HS-5 (cell line): Measurements from ENCODE around the gene GPC6.
"Not testable (repeated sequence)": the region's sequence is repeated elsewhere in the genome, so short reads cannot be mapped to it uniquely, and the experiment has no call there.

Experiments
- DNase-seq: peaks from one replicate; pipeline ENCODE4 v3.0.0-alpha.2; 2012; ENCODE audit warnings: low read depth

The GPC6 gene

DNA sequence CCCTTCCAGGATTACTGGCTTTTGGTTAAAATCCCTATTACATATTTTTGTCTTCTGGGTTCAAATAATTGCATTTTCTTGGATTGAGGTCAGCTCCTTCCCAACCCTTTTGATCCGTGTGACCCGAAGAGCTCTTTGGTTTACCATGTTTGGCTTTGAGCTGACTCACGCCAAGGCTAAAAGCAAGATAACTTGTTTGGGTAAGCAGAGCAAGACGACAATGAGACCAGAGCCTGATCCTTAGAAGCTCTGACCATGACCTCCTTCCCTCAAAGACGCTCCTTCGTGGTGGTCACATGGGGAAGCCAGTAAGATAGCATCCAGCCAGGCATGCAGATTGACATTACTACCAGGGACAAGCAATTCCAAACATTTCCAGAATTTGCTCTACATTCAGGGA is 1099.0 kb downstream of the GPC6 start:
- no peak for DNase-seq

DNA sequence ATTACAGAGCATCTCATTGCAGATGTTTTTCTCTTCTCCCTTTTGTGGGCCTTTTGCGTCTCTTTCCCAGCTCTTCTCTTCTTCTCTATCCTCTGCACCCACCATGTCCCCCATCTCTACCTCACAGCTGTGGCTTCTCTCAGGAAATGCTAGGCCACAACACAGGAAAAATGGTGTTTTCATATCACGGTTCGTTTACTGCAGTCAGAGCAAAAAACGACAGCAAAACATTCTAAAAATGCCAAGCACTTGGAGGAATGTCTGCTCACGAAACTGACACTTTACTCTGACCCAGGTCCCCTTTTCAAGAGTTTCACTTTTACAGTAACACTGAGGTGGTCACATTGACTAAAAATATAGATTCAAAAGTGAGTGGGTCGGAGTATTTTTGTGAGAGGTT is 1100.7 kb downstream of the GPC6 start:
- no peak for DNase-seq

DNA sequence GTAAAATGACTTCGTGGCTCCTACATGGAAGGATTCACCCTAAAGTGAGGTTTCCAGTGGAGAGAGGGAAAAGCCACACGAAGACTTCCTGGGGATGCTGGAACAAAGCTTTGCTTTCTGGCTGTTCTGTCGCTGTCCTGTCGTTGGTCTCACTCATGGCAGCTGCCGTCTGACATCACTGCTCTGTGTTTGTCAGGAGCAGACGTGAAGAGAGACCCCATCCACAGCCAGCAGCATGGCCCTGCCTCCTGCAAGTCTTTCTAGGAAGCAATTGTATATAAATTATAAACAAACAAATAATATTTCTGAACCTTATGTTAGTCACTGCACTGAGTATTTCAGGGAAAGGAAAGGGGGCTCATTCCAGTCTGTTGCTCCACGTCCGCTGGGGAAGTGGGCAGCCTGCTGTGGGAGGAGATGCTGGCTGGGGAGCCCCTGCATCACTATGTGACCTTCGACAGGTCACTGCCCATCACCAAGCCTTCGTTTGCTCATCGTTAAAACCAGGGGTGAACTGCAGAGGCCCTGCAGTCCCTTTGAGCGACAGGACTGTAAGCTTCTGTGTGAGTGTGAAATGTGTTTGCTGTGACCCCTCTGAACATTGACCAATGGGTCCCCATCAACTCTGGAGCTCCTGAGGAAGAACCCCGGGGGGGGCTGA is 1101.9 kb downstream of the GPC6 start:
- DNase-seq: no peak

DNA sequence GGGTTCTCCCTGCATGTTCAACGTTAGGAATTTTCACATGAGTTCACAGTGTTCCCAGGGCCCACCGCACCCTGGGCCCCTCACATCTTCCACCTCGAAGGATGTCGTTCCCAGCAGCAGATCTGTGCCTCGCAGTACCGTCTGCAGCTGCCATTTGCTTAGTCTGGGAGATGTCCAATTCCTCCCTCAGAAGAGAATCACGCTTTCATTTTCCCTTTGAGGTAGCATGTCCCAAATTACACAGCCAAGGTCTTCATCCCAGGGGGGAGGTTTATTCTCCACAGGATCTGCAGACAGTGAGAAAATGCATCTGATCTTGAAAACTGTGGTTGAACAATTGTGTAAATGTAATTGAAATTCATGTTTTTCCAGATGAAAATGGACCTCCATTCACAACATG is 1102.7 kb downstream of the GPC6 start:
- DNase-seq: no peak

DNA sequence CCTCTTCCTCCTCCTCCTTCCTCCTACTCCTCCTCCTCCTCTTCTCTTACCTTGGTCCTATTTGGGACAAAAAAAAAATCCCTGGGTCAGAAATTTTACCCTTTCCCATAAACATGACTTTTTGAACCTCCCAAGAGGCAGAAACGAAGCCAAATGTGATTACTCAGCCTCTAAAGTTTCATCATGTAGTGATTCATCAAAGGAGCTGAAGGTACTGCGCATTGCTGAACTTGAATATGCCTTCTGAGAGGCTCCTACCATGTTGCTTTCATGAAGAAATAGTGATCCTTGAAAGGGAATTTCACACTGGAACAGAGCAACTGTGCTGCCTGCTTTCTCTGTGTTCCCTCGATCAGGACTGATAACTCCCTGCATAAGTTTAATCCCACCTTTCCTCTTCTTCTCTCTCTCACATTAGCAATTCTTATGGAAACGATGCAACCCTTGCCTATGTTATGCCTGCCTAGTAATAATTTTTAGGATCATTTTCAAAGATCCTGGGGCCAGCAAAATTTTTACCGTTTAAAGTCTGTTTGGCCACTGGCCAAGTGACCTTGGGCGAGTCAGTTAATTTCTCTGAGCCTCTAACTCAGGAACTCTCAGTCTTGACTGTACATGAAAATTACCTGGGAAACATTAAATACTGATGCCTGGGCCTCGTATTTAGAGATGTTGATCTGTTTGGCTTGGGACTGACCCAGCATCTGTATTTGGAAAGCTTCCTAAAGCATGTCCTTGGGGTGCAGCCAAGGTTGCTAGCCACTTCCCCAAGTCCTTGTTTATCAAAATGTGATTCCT is 1103.3 kb downstream of the GPC6 start:
- peak; percentile 61 for DNase-seq

DNA sequence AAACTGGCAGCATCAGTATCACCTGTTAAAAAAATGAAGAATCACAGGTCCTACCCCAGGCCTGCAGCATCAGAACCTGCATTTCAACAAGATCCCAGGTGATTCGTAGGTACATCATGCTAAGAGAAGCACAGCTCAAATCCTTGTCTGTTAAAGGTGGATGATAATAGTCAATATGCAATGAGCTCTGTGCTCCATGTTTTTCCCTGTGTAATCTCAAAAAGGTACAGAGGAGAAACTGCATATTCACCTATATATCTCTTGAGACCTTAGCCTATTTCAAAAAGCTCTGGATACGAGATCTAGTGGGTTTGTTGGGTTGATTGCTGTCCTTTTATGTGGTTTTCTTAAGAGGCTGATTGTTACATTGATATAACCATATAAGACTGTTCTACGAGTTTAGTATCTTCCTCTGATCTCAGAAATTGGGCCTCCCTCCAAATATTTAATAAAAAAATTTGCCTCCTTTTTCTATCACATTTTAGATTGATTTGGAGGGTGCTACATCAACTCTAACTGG is 1104.0 kb downstream of the GPC6 start:
- no peak for DNase-seq

DNA sequence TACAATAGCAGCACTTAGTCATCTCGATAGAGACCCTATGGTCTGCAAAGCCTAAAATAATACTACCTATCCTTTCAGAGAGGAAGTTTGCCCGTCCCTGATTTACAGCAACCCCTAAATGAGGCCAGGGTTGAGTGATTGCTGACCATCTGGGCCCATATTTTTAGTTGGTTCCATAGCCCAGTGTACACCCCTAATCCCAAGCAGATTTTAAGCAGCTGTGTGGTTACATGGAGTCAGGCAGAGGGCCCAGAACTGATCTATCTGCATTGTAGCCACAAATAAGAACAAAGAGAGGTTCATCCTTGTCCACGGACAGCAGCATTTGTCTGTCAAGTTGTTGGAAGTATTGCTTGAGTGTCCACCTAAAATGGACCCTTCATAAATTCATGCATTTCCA is 1104.7 kb downstream of the GPC6 start:
- DNase-seq: no peak

DNA sequence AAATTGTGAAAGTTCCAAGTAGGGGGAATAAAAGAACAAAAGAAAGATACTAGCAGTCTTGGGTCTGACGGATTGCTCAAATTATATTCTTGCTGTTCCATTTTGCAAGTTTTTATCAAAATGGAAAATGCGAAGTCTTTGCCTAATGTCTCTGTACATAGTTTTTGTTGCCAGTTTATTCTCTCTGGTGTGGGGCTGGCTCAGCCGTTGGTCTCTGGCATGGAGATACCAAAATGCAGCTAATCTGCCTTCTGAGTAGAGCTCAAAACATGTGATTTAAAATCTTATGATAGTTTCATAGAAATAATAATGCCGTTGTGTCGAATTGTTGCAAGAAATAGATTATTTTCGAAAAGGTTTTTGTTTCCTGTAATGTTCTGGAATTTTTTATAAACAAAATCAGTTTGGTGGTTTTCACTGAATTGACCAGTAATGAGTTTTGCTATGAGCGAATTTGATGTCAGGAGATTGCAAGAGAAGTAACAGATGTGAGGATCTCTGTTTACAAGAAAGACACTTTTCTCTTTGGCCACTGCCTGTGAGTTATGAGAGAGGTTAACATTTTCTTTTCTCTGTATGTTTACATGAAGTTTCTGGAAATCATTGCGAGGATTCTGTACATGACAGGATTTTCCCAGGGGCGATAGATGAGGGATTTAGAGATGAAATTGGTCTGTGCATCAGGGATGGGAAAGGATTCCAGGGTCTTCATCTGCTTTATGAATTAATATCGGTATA is 1105.9 kb downstream of the GPC6 start:
- no peak for DNase-seq

DNA sequence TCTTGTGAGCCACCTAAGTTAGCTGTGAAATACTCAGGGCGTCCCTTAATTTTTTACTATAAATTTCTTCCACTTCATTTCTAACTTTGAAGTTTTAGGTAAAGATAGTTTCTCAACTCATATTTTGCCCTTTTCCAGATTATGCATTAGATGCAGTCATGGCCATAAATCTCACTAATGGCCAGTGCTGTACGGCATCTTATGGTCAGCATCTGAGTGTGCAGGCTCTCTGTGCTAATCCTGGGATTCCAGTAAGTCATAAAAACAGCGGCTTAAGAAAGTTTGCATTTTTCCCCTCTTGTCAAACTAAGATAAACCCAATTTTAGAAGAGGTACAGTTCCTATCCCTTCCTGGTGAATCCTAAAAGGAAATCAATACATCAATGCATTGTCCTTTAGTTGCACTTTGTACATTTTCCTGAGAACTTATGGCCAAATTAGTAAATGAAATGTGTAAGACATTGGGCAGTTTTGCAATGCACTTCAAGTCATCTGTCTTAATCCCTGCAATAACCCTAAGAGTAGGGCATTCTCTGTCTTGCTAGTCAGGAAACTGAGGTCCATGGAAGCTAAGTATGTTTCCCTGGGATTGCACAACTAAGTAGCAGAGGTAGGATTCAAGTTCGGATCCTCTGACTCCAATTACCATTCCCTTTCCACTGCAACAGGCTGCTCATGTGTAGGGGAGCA is 1106.7 kb downstream of the GPC6 start:
- DNase-seq: no peak

DNA sequence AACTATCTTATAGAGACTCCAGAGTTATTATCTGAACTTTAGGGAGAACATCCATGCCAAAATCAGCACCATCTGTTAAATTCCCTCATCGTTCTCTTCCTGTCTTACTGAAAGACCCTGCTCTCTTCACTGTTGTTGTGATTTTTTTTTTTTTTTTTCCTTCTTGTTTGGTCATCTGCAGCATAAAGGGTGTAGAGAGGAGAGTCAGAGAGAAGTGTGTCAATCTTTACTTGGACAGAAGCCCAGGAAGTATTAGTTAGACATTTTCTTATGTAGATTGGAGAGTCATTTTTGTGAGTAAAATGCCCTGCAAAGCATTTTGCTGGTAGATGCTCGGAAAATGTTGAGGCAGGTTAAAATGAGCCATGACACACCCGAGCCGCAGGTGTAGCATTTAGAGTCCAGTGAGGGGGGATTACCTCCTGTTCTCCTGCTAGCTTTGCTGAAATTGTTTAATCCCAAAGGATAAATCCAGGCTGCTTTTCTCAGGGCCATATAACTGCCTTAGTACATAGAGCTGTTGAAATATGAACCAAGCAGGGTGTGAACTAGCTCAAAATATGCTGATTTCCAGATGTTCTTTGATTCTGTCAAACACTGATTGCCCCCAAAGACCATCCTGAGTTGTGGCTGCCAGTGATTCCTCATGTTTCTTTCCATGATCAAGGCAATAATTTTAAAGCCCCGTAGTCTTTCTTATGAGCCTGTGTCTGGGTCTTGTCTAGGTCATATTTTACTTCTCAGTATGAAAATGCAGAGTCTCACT is 1109.3 kb downstream of the GPC6 start:
- DNase-seq: no peak

DNA sequence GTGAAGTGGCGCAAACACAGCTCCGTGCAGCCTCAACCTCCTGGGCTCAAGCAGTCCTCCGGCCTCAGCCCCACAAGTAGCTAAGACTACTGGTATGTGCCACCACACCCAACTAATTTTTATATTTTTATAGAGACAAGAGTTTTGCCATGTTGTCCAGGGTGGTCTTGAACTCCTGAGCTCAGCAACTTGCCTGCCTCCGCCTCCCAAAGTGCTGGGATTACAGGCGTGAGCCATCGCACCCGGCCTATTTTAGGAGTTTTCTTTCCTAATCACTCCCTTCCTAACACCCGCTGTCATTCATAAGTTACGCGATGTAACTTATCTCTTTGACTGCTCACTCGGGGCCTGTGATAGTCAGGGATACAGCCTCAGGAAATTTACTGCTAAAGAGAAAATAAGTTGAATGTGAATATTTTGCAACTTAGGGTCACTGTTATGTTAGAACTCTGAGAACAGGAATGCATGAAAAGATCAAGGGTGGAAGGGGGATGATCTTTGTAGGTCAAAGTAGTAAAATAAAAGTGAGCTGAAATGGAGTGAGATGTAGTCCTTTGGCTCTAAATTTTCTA is 1112.6 kb downstream of the GPC6 start:
- DNase-seq: no peak

DNA sequence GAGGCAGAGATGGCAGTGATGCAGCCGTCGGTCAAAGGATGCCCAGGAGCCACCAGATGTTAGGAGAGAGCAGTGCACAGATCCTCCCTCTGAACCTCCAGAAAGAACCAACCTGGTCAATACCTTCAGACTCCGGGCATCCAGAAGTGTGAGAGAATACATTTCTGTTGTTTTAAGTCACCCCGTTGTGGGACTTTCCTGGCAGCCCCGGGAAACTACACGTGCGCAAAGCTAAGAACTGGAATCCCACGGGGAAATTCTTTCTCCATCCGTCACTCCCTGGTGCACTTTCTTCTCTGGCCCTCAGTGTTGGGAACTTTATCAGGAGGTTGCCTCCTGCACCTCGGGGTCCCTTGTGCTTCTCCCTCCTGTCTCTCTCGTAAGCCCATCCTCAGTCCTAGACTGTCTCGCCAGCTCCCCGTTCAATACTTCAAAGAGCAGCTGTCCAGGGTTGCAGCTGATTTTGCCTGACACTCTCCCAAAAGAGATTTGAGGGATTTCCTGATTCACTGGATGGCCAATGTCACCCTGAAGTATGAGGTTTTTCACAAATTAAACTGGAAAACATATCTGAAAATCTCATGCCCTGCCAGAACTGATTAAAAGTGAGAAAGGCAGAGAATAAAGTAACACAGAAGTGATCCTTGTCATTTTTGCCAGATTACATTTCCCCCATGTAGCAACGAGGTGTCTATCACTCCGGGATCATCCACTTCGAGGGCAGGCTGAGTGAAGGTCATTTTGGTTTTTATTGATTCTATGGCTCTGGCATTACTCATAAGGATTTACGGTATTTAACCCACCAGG is 1116.0 kb downstream of the GPC6 start:
- DNase-seq: no peak

DNA sequence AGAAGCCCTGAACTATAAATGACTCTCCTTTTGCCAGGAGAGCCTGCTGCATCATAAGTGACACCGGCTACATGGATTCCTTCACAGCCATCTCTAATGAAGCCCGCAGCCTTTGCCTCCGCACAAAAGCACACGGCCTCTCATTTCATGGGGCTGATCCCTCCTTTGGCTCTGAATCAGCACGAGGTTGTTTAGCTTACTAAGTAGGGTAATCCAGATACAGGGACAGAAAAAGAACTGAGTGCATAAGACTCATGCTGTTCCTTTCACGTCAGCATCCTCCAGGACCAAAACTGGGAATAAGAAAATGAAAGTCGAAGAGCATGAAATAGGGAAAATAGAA is 1116.6 kb downstream of the GPC6 start:
- no peak for DNase-seq

DNA sequence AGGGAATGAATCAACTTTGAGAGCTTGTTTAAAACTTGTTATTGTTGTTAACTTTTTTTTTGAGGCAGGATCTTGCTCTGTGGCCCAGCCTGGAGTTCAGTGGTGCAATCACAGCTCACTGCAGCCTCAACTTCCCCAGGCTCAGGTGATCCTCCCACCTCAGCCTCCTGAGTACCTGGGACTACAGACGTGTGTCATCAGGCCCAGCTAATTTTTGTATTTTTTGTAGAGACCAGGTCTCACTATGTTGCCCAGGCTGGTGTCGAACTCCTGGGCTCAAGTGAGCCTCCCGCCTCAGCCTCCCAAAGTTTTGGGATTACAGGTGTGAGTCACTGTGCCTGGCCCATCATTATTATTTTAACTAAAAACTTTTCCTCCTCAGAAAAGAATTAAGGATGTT is 1117.1 kb downstream of the GPC6 start:
- not testable (repeated sequence) for DNase-seq

DNA sequence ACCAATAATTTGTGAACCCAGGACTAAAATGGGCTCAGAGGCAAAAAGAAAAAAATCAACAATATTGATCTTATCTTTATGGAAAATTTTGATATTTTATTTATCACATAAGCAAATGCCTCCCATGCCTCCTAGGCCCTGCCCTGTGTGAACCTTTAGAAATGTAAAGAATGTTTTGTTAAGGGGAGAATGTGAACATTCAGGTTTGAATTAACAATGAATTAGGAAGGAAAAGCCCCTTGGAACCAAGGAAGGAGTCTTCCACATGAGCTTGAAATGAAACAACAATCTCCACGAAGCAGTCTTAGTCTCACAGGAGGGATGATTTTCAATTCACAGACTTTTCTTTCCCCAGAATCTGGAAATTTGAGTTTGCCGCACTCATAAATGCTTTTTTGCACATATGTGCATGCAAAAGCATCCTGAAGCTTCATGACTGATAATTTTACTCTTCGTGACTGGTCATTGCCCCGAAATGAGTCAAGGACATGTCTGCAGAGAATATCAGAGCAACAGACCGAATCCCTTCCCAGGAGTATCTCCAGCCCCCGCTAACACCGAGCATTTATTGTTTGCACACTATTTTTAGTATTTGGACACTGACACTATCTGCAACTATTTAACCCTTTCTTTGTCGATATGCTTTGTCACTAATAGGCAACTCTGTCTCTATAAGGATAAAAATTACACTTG is 1117.7 kb downstream of the GPC6 start:
- no peak for DNase-seq

DNA sequence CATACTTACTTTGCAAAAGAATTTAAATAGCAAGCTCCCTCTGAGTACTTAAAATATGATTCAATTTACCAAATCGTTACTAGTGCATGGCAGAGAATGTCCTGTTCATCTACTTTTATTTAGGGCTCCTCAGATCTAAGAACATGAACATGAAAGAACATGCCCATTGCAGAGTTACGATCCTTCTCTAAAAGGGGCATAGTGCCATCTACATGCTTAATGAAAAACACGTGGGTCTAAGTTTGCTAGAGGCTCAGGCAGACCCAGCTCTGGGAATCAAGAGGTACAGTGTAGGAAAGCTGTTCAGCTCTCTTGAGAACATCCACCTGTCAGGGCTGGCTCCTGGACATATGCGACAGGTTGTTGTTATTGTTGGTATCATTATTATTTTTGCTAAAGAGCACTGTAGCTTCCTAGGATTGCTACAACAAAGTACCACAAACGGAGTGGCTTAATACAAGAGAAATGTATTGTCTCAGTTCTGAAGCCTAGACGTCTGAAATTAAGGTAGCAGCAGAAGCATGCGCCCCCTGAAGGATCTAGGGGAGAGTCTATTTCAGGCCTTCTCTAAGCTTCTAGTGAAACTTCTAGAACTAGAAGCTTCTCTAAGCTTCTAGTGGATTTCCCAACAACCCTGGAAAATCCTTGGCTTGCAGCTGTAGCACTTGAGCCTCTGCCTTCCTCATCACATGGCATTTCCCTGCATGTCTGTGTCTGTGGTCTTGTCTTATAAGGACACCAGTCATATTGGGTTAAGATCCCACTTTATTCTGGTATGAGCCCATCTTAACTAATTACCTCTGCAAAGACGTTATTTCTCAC is 1119.0 kb downstream of the GPC6 start:
- DNase-seq: no peak

DNA sequence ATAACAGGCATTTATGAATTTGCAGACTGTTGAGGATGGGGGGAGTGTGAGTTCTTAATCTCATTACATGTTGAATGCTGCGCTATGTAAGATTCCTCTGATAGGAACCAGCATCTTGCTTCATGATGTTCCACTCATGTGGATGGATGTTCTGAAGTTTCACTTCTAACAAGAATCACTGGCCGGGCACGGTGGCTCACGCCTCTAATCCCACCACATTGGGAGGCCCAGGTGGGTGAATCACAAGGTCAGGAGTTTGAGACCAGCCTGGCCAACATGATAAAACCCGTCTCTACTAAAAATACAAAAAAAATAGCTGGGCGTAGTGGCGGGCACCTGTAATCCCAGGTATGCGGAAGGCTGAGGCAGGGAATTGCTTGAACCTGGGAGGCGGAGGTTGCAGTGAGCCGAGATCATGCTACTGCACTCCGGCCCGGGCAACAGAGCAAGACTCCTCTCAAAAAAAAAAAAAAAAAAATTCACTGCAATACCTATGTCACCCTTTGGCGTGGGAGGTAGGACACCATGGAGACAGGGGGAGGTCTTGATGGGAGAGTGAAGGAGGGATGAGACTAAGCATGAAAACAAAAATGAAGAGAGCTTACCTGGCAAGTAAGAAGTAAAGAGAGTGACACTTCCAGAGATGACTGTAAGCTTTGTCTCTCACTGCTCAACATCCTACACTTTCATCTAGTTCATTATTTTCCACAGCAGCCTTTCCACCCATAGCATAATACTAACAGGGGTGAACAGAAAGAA is 1119.8 kb downstream of the GPC6 start:
- DNase-seq: no peak
